ENCODE data around the gene NOXA1.
"Not testable (repeated sequence)": the region's sequence is repeated elsewhere in the genome, so short reads cannot be mapped to it uniquely, and the experiment has no call there.

Gene NOXA1

GRCh38 chr9:137406876-137407589 is 16.2 kb upstream of the NOXA1 start:
- DNase-seq = peak; percentile 41

GRCh38 chr9:137407590-137408300 is 15.4 kb upstream of the NOXA1 start:
- no peak for DNase-seq

GRCh38 chr9:137408651-137409405 is 14.4 kb upstream of the NOXA1 start:
- DNase-seq = no peak

DNA sequence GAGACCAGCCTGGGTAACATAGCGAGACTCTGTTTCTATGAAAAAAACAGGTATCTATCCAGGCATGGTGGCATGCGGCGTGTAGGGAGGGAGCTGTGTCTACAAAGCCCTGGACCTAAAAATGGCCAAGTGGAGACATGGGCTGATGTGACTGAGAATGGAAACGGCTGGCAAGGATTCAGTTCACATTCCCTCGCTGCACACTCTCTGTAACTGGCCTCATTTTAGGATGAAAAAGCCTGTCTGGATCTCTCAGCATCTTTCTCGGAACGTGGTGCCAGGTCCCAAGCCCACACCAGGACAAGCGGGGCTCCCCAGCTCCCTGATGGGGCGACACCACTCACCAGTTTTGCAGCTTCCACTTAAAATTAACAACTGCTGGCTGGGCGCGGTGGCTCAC is 13.7 kb upstream of the NOXA1 start:
- DNase-seq = no peak

- not testable (repeated sequence) for DNase-seq
Observed at GRCh38 chr9:137410236-137410890, 12.8 kb upstream of the NOXA1 start.

DNA sequence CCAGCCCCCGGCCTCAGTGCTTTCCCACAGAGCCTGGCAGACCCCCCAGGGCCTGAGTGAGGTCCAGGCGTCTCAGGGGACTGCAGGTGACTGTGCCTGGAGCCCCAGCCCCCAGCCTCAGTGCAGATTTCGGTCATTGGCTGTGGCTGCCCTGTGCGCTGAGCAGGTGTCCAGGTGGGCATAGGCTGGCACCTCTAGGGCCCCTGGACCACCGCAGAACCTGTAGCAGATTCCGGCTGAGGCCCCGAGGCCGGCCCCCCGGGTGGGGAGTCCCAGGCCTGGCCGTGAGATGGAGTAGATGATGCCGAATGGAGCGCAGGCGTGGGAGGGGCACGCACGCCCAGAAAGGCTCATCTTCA is 12.3 kb upstream of the NOXA1 start:
- DNase-seq = no peak

DNA sequence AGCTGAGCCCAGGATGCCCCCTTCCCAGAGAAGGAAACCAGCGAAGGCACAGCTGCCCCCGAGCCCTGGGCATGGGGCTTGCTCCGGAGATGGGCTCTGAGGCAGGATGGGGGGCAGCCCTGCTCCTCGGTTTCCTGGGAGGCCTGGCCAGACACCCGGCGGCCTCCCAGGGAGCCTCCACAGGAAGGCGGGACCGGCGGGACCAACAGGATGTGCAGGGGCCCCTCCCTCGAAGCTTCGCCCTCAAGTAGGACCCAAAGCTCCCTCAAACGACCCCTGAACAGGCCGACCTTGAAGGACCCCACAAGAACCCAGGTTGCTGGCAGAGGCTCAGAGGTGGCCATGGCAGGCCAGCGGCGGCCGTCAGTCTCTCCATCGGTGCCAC is 11.9 kb upstream of the NOXA1 start:
- DNase-seq = no peak

- DNase-seq = peak; percentile 45
Observed at GRCh38 chr9:137411645-137412380, 11.4 kb upstream of the NOXA1 start.

DNA sequence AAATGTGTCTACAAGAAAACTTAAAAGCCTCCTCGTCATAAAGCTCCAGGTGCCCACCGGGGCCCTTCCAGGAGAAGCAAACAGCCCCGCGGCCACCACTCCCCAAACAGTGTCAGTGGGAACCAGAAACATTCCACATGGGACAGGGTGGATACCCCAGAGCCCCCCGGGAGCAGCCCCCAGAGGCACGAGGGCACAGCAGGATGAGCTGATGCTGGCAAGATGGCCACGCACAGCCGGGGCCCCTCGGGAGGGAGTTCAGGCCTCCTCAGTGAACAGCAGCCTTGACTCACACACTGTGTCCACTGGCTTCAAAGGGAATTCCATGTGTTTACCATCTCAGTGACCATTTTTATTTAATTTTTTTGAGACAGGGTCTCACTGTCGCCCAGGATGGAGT is 10.8 kb upstream of the NOXA1 start:
- DNase-seq = no peak

GRCh38 chr9:137415451-137415850 is 7.7 kb upstream of the NOXA1 start:
- DNase-seq = no peak

DNA sequence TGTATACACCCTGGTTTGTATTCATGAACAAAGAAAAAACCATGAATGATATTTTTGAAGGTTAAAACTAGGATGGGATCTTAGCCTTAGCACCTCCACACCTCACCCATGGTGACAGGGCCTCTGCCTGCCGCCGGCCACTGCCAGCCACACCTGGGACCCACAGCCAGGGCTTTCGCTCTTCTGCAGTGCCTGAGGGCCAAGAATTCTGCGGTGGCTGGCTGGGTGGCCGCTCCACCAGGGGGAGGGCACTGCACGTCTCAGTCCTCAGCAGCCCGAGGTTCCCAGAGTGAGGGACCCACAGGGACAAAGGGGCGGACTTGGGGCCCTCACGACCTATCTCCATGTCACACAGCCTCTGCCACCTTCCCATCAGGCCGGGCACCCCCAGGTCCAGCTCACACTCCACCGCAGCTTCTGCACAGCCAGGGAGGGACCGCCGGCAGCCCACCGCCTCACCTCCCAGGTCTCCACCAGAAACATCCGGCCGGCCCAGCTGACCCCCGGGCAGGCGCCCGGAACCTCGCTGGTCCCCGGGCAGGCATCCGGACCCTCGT is 7.1 kb upstream of the NOXA1 start:
- no peak for DNase-seq

DNA sequence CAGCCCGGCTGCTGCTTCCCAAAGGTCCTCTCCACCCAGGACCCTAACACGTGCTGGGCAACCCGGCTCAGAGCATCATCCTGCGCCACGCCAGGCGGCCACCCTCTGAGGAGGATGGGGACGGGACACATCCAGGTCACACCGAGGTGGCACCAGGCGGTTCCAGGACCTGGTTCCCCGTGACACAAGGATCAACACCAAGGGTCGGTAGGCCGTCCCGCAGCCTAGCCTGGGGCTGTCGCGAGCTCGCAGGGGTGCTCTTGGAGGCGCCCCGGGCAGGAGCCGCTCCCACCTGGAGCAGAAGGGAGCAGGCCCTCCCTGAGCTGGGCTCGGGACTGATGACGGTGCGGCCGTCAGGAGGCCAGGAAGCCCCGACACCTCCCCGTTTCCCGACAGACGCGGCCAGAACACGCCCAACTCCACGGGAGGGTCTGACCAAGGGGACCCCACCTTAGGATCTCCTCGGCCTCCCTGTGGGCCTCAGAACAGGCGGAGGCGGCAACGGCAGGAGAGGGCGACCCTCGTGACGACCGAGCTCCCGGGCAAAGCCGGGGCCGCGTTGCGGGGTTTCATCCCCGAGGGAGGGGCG is 6.5 kb upstream of the NOXA1 start:
- DNase-seq = no peak

DNA sequence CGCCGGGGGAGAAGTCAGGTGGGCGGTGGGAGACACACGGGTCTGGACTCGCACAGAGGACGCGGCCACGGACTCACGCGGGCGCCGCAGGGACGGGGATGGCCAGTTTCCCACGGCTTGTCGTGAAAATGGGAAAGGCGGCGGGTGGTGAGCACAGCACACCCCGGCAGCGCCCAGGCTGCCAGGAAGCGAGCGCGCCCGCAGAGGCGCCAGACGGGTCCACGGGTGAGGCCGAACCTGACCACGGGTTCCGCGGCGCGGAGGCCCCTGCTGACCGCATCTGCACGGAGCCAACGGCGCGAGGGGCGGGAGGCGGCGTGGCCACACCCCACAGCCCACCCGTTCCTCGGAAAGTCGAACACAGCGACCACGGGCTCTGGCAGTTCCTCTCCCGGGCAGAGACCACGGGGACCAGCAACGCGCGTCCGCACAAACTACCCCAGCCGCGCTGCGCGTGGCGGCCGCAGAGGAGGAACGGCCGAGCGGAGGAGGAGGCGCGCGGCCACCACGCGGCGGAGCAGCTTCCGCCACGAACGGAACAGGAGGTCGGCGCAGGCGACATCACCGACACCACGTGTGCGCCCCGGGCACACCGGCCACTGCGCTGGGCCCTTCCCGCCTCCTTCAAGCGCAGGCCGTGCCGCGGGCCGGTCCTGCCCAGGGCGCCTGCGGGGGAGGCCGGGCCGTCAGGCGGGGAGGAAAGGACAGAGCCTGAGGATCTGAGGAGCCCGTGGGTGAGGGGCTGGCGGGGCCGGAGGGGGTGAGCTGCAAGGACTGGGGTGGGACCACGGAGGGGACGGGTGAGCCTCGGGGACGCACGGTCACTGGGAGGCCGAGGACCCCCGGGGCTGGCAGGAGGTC is 5.8 kb upstream of the NOXA1 start:
- DNase-seq = no peak

- DNase-seq = no peak
Observed at GRCh38 chr9:137421838-137422603, 1.2 kb upstream of the NOXA1 start.

GRCh38 chr9:137423514-137424291 is 510 bp downstream of the NOXA1 start:
- DNase-seq = no peak

DNA sequence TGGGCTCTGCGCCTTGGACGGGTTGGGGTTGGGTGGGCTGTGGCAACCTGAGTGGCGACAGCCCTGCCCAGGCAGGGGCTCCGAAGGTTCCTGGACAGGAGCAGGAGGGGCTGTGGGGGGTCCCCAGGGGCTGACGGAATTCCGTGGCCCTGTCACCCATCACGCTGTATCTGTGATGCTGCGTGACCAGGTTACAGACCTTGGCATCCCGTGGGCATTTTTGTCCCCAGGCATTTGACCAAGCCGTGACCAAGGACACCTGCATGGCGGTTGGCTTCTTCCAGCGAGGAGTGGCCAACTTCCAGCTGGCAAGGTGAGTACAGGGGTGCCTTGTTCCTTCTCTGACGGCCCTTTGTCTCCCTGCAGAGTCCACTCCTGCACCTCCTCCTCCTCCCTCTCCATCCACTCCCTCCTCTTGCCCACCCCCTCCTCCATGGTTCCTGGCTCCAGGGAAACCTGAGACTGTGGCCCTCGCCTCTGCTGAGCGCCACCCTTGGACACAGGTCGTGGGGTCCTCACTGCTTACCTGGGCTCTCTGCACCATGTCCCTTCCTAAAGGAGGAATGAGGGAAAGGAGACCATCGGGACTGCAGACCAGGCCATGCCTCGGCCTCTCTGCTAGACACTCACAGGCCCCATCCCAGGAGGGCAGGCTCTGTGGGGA is 3.0 kb downstream of the NOXA1 start:
- no peak for DNase-seq

DNA sequence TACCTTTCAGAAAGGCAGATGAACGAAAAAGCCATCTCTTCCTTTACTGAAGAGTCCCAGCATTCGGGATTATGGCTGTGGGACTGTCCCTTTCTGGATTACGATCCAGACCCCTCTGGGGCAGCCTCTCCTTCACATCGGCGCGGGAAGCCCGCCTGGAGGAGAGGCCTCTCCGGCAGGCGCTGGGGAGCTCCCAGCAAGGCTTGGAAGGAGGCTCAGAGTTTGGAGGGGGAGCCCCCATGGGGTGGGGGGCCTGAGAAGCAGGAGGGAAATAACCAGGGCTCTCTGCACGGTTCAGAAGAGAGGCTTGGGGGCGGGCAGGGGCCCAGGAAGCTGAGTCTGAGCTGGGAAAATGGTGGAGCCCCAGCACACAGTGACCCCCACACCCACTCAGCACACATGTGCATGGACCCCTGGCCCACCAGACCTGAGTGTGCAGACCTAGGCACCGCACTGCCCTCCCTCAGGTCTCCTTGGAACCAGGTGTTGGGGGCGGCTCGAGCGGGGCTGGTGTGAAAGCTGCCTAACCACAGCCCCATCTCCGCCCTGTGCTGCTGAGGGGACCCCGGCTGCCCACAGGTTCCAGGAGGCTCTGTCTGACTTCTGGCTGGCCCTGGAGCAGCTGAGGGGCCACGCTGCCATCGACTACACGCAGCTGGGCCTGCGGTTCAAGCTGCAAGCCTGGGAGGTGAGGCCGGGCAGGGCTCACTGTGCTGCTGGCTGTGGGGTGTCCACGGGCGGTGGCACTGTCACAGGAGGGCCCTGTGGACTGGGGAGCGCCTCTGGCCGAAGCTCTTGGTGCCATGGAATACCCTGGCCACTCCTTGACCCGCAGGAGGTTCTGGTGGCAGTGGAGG is 4.5 kb downstream of the NOXA1 start:
- no peak for DNase-seq

- no peak for DNase-seq
Observed at GRCh38 chr9:137428311-137428630, 5.1 kb downstream of the NOXA1 start.

Data from CD4-positive, alpha-beta T cell treated with Interleukin-4 for 4 hours (primary cell).